Neural progenitor cell (in vitro differentiated cells): ENCODE results near the gene FAT2.

Source experiments
- CTCF ChIP-seq: fragments of 200-600 bp; sonication (generic); IDR thresholded peaks from 2 replicates; pipeline ENCODE4 v1.5.1; 2017; ENCODE audit warnings: antibody characterized with exemption, mild to moderate bottlenecking
- EZH2 ChIP-seq: fragments of 200-600 bp; sonication (generic); IDR thresholded peaks from 2 replicates; pipeline ENCODE4 v1.6.1; 2017; ENCODE audit warnings: antibody characterized with exemption, mild to moderate bottlenecking, moderate library complexity
- EZH2phosphoT487 ChIP-seq: fragments of 200-600 bp; sonication (generic); IDR thresholded peaks from 2 replicates; pipeline ENCODE4 v1.6.1; 2017; ENCODE audit warnings: antibody characterized with exemption

- TF ChIP-seq CTCF (no peak), EZH2 (no peak), EZH2phosphoT487 (no peak)
Observed at GRCh38 chr5:151553695-151554094, 37.4 kb downstream of the FAT2 start.
